Suprapubic skin (tissue), 4 donors: Measurements from ENCODE around the gene EEF1AKMT2. TPM values are rescaled to one million over a fixed set of nuclear protein-coding genes. Genes with fewer than 3 reads are reported as not detected.

Experiments
- DNase-seq, 2 donors: peaks; one replicate each; pipeline ENCODE4 v3.0.0-alpha.2; 2019; ENCODE audit warnings: low spot score in 2 of 2
- H3K27ac ChIP-seq: fragments of 200-600 bp; sonication (generic); one replicate; pipeline ENCODE4 v1.5.1; 2019
- H3K27me3 ChIP-seq: fragments of 200-600 bp; sonication (generic); one replicate; pipeline ENCODE4 v1.5.1; 2019
- H3K36me3 ChIP-seq: fragments of 200-600 bp; sonication (generic); one replicate; pipeline ENCODE4 v1.5.1; 2019
- H3K4me1 ChIP-seq: fragments of 200-600 bp; sonication (generic); one replicate; pipeline ENCODE4 v1.5.1; 2019
- H3K4me3 ChIP-seq: fragments of 200-600 bp; sonication (generic); one replicate; pipeline ENCODE4 v1.5.1; 2019; ENCODE audit warnings: mild to moderate bottlenecking
- H3K9me3 ChIP-seq: fragments of 200-600 bp; sonication (generic); one replicate; pipeline ENCODE4 v1.5.1; 2019
- CTCF ChIP-seq, 2 donors: fragments of 200-600 bp in 1 of 2; fragments of 450-650 bp in 1 of 2; sonication (generic) in 1 of 2; IDR thresholded peaks; one replicate each; pipeline ENCODE4 v1.5.1; 2016 to 2019; ENCODE audit warnings: antibody characterized with exemption in 2 of 2, mild to moderate bottlenecking in 1 of 2, moderate library complexity in 1 of 2
- EP300 ChIP-seq: sonication (generic); formaldehyde crosslinking; IDR thresholded peaks from one replicate; pipeline ENCODE4 v1.6.1; 2017; ENCODE audit warnings: antibody characterized with exemption
- POLR2A ChIP-seq, 2 donors: fragments of 450-650 bp; IDR thresholded peaks; one replicate each; pipeline ENCODE4 v1.6.1; 2017; ENCODE audit warnings: antibody characterized with exemption in 2 of 2, mild to moderate bottlenecking in 2 of 2, moderate library complexity in 2 of 2
- POLR2AphosphoS5 ChIP-seq, 3 donors: sonication (generic); formaldehyde crosslinking; IDR thresholded peaks; one replicate each; pipeline ENCODE4 v1.6.1; 2017; ENCODE audit warnings: antibody characterized with exemption in 3 of 3
- WGBS: methylation state at CpG from one replicate; pipeline ENCODE4 v1.1.5; 2018; 5-methylcytosine and 5-hydroxymethylcytosine counted together
- total RNA-seq, 4 donors: library from RNA; depleted of rRNA; stranded (reverse); fragments of >200 nt; gene quantifications; one replicate each; pipeline ENCODE4 v1.1.0, GENCODE V29; 2016

EEF1AKMT2 gene
- total RNA-seq, 4 donors from 2014 or later = 11.4 to 23.8 (median 15.3) TPM

GRCh38 chr10:124743191-124744101, 48.2 kb downstream of the EEF1AKMT2 start:
- Histone ChIP-seq H3K4me3 (peak overlapping the region; percentile 90), H3K9me3 (no peaks in the 10 kb centered on the region), H3K27me3 (no peaks in the 10 kb centered on the region), H3K4me1 (peaks cover 80% of the 10 kb centered on the region), H3K36me3 (no peaks in the 10 kb centered on the region), H3K27ac (peak overlapping the region; percentile 95)
- DNase-seq = peak in 1 of 2 donors; percentile 77
- under 1% methylated on average over 53 of the region's 101 CpGs for WGBS
- TF ChIP-seq EP300 (no peak), POLR2AphosphoS5 (IDR thresholded peaks at IDR 0.05) (no peak), POLR2A (IDR thresholded peaks at IDR 0.05) (no peak), CTCF (IDR thresholded peaks at IDR 0.05) (no peak)

GRCh38 chr10:124742413-124743190, 49.1 kb downstream of the EEF1AKMT2 start:
- Histone ChIP-seq H3K27ac (peak overlapping the region; percentile 95), H3K9me3 (no peaks in the 10 kb centered on the region), H3K27me3 (no peaks in the 10 kb centered on the region), H3K36me3 (no peaks in the 10 kb centered on the region), H3K4me1 (peaks cover 81% of the 10 kb centered on the region), H3K4me3 (peak overlapping the region; percentile 90)
- peak in 1 of 2 donors; percentile 71 for DNase-seq
- WGBS = 3% methylated on average over 42 of the region's 42 CpGs
- no peak for TF ChIP-seq POLR2AphosphoS5 (IDR thresholded peaks at IDR 0.05)
- TF ChIP-seq POLR2A (IDR thresholded peaks at IDR 0.05) = no peak
- TF ChIP-seq EP300 = no peak
- TF ChIP-seq CTCF (IDR thresholded peaks at IDR 0.05) = peak in 1 of 2 donors; percentile 8

GRCh38 chr10:124741922-124742412, 49.7 kb downstream of the EEF1AKMT2 start:
- Histone ChIP-seq H3K4me3 (peak overlapping the region; percentile 90), H3K27me3 (no peaks in the 10 kb centered on the region), H3K9me3 (no peaks in the 10 kb centered on the region), H3K27ac (peak overlapping the region; percentile 95), H3K36me3 (no peaks in the 10 kb centered on the region), H3K4me1 (peaks cover 85% of the 10 kb centered on the region)
- DNase-seq = peak in 1 of 2 donors; percentile 66
- 37% methylated on average over 9 of the region's 9 CpGs for WGBS
- TF ChIP-seq POLR2AphosphoS5 (IDR thresholded peaks at IDR 0.05) = no peak
- TF ChIP-seq EP300 = no peak
- TF ChIP-seq CTCF (IDR thresholded peaks at IDR 0.05) = no peak
- no peak for TF ChIP-seq POLR2A (IDR thresholded peaks at IDR 0.05)

- peak overlapping the region; percentile 95 for H3K27ac ChIP-seq
- WGBS = 15% methylated on average over 13 of the region's 13 CpGs
- H3K27me3 ChIP-seq = no peaks in the 10 kb centered on the region
- no peak for TF ChIP-seq EP300
- TF ChIP-seq CTCF (IDR thresholded peaks at IDR 0.05) = peak; percentile 71 to 89
- peak in 1 of 3 donors; percentile 19 for TF ChIP-seq POLR2AphosphoS5 (IDR thresholded peaks at IDR 0.05)
- TF ChIP-seq POLR2A (IDR thresholded peaks at IDR 0.05) = no peak
- peak in 1 of 2 donors; percentile 88 for DNase-seq
- peak overlapping the region; percentile 90 for H3K4me3 ChIP-seq
- H3K9me3 ChIP-seq = no peaks in the 10 kb centered on the region
- peaks cover 86% of the 10 kb centered on the region for H3K4me1 ChIP-seq
- H3K36me3 ChIP-seq = no peaks in the 10 kb centered on the region
These were observed 50.3 kb downstream of the EEF1AKMT2 start for GRCh38 chr10:124741281-124741921.
